ENCODE measurements around the gene PIK3C2B.

PIK3C2B gene

GRCh38 chr1:204494281-204495077 is at the start of gene PIK3C2B:
Gene PIK3C2B (minus strand): TSS chr1:204494805. CDS start chr1:204469802, 25,003 bp downstream.
- H3K4me3 ChIP-seq (ENCODE audit: low read depth, low read length), result peak within 1 kb of the TSS; percentile 87
- DNase-seq (ENCODE audit: low read depth), result peak; percentile 66
- TF ChIP-seq, protein P1, sequence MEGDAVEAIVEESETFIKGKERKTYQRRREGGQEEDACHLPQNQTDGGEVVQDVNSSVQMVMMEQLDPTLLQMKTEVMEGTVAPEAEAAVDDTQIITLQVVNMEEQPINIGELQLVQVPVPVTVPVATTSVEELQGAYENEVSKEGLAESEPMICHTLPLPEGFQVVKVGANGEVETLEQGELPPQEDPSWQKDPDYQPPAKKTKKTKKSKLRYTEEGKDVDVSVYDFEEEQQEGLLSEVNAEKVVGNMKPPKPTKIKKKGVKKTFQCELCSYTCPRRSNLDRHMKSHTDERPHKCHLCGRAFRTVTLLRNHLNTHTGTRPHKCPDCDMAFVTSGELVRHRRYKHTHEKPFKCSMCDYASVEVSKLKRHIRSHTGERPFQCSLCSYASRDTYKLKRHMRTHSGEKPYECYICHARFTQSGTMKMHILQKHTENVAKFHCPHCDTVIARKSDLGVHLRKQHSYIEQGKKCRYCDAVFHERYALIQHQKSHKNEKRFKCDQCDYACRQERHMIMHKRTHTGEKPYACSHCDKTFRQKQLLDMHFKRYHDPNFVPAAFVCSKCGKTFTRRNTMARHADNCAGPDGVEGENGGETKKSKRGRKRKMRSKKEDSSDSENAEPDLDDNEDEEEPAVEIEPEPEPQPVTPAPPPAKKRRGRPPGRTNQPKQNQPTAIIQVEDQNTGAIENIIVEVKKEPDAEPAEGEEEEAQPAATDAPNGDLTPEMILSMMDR (IDR thresholded peaks at IDR 0.05; ENCODE audit: control insufficient read depth, extremely low read depth, insufficient read depth), result peak; percentile 64

- DNase-seq (ENCODE audit: low read depth), result no peak
- no peak overlapping the region for H3K4me3 ChIP-seq (ENCODE audit: low read depth, low read length)
- TF ChIP-seq, protein P1 (IDR thresholded peaks at IDR 0.05; ENCODE audit: control insufficient read depth, extremely low read depth, insufficient read depth), result no peak
These were observed 49.7 kb upstream of the PIK3C2B start for GRCh38 chr1:204544321-204544720.

GRCh38 chr1:204541626-204542025 is 47.0 kb upstream of the PIK3C2B start:
- DNase-seq (ENCODE audit: low read depth), result no peak
- H3K4me3 ChIP-seq (ENCODE audit: low read depth, low read length), result no peak overlapping the region
- TF ChIP-seq, protein P1 (IDR thresholded peaks at IDR 0.05; ENCODE audit: control insufficient read depth, extremely low read depth, insufficient read depth), result no peak

GRCh38 chr1:204532832-204533231 is 38.2 kb upstream of the PIK3C2B start:
- no peak for DNase-seq (ENCODE audit: low read depth)
- H3K4me3 ChIP-seq (ENCODE audit: low read depth, low read length), result no peak overlapping the region

DNA sequence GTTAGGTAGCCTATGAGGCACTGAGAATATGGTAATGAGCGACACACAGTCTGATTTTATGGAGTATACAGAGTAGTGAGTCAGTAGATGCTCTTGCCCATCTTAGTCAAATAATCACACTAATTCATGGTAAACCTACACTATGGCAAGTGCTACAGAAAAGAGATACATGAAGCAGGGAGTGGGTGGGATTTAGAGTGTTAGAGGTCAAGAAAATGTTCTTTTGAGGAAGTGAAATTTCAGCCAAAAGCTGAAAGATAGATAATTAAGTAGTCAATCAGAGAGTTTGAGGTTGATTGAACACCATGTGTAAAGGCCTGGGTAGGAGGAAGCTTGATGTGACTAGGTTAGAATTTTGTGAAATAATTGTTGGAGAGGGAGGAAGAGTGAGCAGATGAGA is 36.3 kb upstream of the PIK3C2B start:
- no peak overlapping the region for H3K4me3 ChIP-seq (ENCODE audit: low read depth, low read length)
- TF ChIP-seq, protein P1 (IDR thresholded peaks at IDR 0.05; ENCODE audit: control insufficient read depth, extremely low read depth, insufficient read depth), result no peak
- DNase-seq (ENCODE audit: low read depth), result no peak

More at GRCh38 chr1:204532832-204533231, 38.2 kb upstream of the PIK3C2B start:
- TF ChIP-seq, protein P1 (IDR thresholded peaks at IDR 0.05; ENCODE audit: control insufficient read depth, extremely low read depth, insufficient read depth), result no peak

- DNase-seq (ENCODE audit: low read depth), result no peak
- TF ChIP-seq, protein P1 (IDR thresholded peaks at IDR 0.05; ENCODE audit: control insufficient read depth, extremely low read depth, insufficient read depth), result no peak
- H3K4me3 ChIP-seq (ENCODE audit: low read depth, low read length), result no peak overlapping the region
These were observed 34.8 kb upstream of the PIK3C2B start for GRCh38 chr1:204529371-204529895.
